NCI-H2029 (cell line): Measurements from ENCODE around the gene ZNF555.
A peak's percentile ranks its signal among the peaks of the same experiment; 100 is the strongest.

Experiments
- DNase-seq: peaks from one replicate; lab custom pipeline; 2025; lab: John Stamatoyannopoulos, UW

Gene ZNF555

GRCh38 chr19:2827022-2827421 is 14.3 kb upstream of the ZNF555 start:
- DNase-seq: no peak

GRCh38 chr19:2827840-2828489 is 13.3 kb upstream of the ZNF555 start:
- no peak for DNase-seq

DNA sequence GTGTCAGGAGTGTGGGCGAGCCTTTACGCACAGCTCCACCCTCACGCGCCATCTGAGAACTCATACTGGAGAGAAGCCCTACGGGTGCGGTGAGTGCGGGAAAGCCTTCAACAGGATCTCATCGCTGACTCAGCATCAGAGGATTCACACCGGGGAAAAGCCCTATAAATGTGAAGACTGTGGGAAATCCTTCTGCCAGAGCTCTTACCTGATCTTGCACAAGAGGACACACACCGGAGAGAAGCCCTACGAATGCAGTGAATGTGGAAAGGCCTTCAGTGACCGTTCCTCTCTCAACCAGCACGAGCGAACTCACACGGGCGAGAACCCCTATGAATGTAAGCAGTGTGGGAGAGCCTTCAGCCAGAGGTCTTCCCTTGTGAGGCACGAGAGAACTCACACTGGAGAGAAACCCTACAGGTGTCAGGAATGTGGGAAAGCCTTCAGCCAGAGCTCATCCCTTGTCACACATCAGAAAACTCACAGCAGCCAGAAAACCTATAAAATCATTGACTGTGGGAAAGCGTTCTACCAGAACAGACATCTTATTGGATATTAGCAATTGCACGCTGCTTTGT is 6.9 kb upstream of the ZNF555 start:
- no peak for DNase-seq

DNA sequence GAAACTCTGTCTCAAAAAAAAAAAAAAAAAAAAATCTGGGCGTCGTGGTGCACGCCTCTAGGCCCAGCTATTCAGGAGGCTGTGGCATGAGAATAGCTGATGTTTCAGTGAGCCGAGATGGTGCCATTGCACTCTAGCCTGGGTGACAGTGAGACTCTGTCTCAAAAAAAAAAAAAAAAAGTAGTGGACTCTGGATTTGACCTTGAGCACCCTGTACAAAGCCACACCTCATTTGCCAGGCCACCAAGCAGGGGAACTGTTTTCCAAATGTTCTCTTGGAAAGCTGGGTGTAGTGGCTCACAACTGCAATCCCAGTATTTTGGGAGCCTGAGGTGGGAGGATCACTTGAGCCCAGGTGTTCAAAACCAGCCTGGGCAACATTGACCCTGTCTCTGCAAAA is 3.8 kb upstream of the ZNF555 start:
- DNase-seq: no peak

DNA sequence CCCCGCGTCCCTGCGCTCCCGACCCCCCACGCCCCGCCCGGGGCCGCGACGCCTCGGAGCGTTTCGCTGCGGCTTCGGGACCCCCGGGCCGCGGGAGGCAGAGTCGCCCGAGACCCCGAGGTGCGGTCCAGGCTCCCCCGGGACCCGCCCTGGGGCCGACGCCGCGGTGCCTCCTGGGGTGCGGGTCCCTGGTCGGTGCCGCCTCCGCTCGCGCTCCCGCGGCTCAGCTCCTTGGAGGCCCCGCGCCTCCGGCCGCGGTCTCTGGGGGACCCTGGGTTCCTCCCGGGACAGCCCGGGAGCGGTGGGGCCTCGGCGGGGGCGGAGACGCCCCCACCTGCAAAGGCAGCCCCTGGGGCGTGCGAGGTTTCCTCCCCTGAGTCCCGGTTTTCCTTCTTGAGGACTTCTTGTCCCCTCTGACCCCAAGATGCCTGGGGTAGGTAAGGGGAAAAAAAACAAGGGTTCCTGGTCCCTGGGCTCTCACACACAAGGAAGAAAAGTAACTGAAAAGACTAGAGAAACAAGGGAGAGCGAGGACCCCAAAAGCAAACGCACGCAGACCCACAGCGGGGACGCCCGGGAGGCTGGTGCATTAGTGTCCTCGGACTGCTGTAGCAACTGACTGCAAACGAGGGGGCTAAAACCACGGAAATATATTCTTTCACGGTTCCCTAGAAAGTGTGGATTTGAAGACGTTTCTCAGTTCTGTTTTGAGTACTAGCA is 740 bp downstream of the ZNF555 start:
- DNase-seq: no peak

- no peak for DNase-seq
Observed at GRCh38 chr19:2845107-2845506, 3.8 kb downstream of the ZNF555 start.

DNA sequence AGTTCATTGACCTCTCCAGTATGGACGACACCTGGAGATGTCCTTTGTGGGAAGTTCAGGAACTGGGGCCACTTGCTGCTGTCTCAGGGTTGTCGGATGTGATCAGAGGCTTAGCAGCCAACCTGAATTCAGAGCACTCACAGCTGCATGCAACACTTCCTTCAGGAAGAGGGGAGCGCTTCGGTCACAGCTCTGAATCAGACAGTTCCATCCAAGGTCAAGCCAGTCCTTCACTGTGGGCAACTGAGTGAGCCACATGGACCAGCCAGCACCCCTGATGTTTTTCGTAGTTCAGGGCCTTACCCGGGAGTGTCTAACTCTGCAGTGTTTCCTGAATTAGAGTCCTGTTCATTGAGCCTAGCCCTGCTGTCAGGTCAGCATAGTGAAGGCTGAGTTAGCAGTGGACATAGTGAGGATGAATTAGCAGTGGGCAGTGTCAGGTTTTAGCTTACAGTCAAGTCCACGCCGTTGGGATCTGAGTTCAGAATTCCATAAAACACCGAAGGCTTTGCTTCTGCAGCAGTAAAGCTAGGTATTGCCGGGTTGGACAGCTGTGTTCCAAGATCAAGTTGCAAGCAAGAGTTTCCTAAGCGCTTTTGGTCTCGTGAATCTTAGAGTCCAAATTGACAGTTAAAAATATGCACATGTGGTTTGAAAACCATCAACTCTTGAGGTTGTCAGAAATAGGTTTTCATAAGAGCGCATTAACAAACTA is 5.1 kb downstream of the ZNF555 start:
- DNase-seq: no peak

DNA sequence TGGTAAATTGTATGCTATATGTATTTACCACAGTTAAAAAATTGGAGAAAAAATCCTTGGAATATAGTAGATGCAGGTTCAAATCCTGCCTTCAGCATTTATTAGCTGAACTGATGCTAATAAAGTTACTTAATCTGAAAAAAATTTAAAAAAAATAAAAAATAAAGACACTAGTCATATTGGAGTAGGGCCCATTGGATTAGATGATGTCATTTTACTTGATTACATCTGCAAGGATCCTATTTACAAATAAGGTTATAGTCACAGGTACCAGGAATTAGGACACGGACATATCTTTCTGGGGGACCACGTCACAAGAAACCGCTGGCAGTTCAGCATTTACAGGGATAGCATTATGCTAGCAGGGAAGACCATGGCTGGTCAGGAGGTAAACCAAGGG is 6.2 kb downstream of the ZNF555 start:
- DNase-seq: no peak

- DNase-seq: no peak
Observed at GRCh38 chr19:2848616-2849015, 7.3 kb downstream of the ZNF555 start.

DNA sequence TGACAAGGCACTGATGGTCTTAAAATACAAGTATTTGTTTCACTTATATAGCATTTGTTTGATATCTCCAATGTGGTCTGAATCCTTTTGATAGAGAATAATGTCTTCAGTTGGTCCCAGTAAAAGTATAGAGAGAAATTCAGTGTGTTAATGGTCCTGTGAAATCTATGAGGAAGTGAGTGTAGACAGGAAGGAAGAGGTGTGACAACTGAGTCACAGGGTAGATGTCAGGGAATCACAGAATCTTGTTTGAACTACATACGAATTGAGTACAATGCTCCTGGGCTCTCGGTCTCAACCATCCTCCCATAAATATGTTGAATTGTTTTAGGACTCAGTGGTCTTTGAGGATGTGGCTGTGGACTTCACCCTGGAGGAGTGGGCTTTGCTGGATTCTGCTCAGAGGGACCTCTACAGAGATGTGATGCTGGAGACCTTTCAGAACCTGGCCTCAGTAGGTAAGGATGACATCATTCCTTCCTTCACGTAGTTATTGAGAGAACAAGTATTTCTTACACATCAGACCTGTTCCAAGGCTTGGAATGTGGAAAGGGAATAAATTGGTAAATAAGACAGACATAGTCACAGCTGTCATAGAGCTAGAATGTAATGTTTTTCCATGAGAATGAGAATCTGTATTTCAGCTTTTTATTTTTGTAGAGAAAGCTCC is 9.1 kb downstream of the ZNF555 start:
- no peak for DNase-seq

GRCh38 chr19:2852598-2852997 is 11.3 kb downstream of the ZNF555 start:
- DNase-seq: no peak

GRCh38 chr19:2853015-2853606 is 11.8 kb downstream of the ZNF555 start:
- DNase-seq: no peak

GRCh38 chr19:2854849-2855248 is 13.6 kb downstream of the ZNF555 start:
- no peak for DNase-seq

DNA sequence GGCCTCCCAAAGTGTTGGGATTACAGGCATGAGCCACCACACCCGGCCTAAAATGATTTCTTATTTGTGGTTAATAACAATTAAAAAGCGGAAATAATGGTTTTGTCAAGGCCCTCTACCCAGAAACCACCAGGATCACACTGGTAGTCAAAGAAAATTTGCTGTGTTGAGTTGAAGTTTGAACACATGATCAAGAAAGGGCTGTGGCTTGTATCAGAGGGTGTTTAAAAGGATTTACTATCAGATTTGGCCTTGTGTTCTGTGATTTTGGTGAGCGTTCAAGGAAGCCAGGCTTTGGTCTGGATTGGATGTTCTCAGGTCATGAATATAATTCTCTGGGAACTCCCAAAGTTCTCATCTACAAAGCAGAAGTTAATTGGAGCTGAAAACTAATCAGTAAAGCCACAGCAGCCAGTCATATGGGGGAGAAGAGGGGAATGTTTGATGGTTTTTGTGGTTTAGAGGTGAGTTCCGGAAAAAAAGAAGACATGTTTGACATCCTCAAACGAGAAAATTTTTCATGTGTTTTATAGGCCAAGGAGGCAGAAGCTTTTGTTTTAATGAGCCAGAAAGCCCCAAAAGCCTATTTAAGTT is 15.3 kb downstream of the ZNF555 start:
- DNase-seq: no peak

- DNase-seq: no peak
Observed at GRCh38 chr19:2858864-2859263, 17.6 kb downstream of the ZNF555 start.

DNA sequence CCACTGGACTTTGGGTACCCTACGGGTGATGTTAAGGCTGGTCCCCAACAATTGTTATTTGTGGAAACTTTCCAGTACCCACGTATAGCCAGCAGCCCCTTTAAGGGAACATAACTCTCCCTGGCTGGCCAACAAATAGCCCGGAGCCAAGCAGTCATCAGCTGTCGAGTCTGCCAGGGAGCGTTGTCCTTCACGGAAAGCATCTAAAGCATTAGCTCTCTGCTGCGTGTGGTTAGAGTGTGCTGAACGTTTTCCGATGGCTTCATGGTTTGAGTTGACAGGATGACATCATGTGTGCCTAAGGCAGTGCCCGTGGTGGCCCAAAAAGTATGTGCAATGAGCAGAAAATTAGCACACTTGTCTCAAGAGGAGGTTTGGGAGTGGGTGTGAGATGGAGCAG is 22.5 kb downstream of the ZNF555 start:
- no peak for DNase-seq

- no peak for DNase-seq
Observed at GRCh38 chr19:2865334-2866100, 24.2 kb downstream of the ZNF555 start.

- no peak for DNase-seq
Observed at GRCh38 chr19:2866495-2867024, 25.3 kb downstream of the ZNF555 start.

GRCh38 chr19:2867025-2867991 is 26.0 kb downstream of the ZNF555 start, which contains the start of gene ZNF556:
Gene ZNF556, plus strand, starts transcription at chr19:2867335. Its CDS starts 87 bp downstream, at chr19:2867422.
- peak; percentile 100 for DNase-seq
